SW480 (cell line): ENCODE results near the gene SCN4B.

Experiments
- DNase-seq: peaks from one replicate; pipeline ENCODE4 v3.0.0-alpha.2; 2016; ENCODE audit warnings: low spot score

The SCN4B gene

GRCh38 chr11:118152020-118152551 lies 537 bp downstream of the SCN4B start:
- no peak for DNase-seq

GRCh38 chr11:118151431-118151830 lies 1.2 kb downstream of the SCN4B start:
- no peak for DNase-seq

- DNase-seq: no peak
Measured at GRCh38 chr11:118149493-118149892, 3.1 kb downstream of the SCN4B start.

- no peak for DNase-seq
Measured at GRCh38 chr11:118148856-118149255, 3.8 kb downstream of the SCN4B start.

GRCh38 chr11:118148240-118148639 lies 4.4 kb downstream of the SCN4B start:
- no peak for DNase-seq

GRCh38 chr11:118147502-118147901 lies 5.1 kb downstream of the SCN4B start:
- no peak for DNase-seq

GRCh38 chr11:118146554-118146953 lies 6.1 kb downstream of the SCN4B start:
- no peak for DNase-seq

GRCh38 chr11:118145285-118146227 lies 7.1 kb downstream of the SCN4B start:
- peak; percentile 89 for DNase-seq

GRCh38 chr11:118144301-118145268 lies 8.0 kb downstream of the SCN4B start:
- no peak for DNase-seq

GRCh38 chr11:118143661-118144185 lies 8.9 kb downstream of the SCN4B start:
- DNase-seq: no peak

GRCh38 chr11:118142809-118143208 lies 9.8 kb downstream of the SCN4B start:
- DNase-seq: peak; percentile 60

- peak; percentile 20 for DNase-seq
Measured at GRCh38 chr11:118142081-118142480, 10.5 kb downstream of the SCN4B start.

GRCh38 chr11:118139578-118139977 lies 13.0 kb downstream of the SCN4B start:
- DNase-seq: peak; percentile 43

- DNase-seq: no peak
Measured at GRCh38 chr11:118138839-118139420, 13.7 kb downstream of the SCN4B start.

GRCh38 chr11:118136801-118137200 lies 15.8 kb downstream of the SCN4B start:
- no peak for DNase-seq

GRCh38 chr11:118136341-118136740 lies 16.3 kb downstream of the SCN4B start:
- DNase-seq: no peak

- DNase-seq: no peak
Measured at GRCh38 chr11:118135796-118136165, 16.8 kb downstream of the SCN4B start.

- no peak for DNase-seq
Measured at GRCh38 chr11:118135051-118135795, 17.4 kb downstream of the SCN4B start.

GRCh38 chr11:118133816-118134215 lies 18.8 kb downstream of the SCN4B start:
- no peak for DNase-seq

- DNase-seq: no peak
Measured at GRCh38 chr11:118132385-118133151, 20.1 kb downstream of the SCN4B start.
